Astrocyte (in vitro differentiated cells and primary cell): ENCODE results near the gene TAPBP. TPM values are rescaled to one million over a fixed set of nuclear protein-coding genes. Genes with fewer than 3 reads are reported as not detected.
A peak's percentile ranks its signal among the peaks of the same experiment; 100 is the strongest.
"Not testable (repeated sequence)": the region's sequence is repeated elsewhere in the genome, so short reads cannot be mapped to it uniquely, and the experiment has no call there.

Experiments
- DNase-seq: peaks from one replicate; pipeline ENCODE4 v3.0.0-alpha.2; 2010; ENCODE audit warnings: low read depth
- FAIRE-seq: peaks from 2 replicates; lab custom pipeline; 2011; peaks lifted over from hg19 to GRCh38; lab: Jason Lieb, UNC
- H2AFZ ChIP-seq: 2 replicates; pipeline ENCODE4 v1.6.0; 2012; ENCODE audit warnings: low read depth, low read length, inconsistent platforms
- H3K27ac ChIP-seq: 2 replicates; pipeline ENCODE4 v1.5.1; 2011; ENCODE audit warnings: low read depth, low read length, inconsistent platforms
- H3K27me3 ChIP-seq: 2 replicates; pipeline ENCODE4 v1.6.0; 2011; ENCODE audit warnings: low read length, inconsistent platforms; ENCODE audit not compliant: insufficient read depth
- H3K36me3 ChIP-seq: 2 replicates; pipeline ENCODE4 v1.5.1; 2011; ENCODE audit warnings: low read length, inconsistent platforms; ENCODE audit not compliant: insufficient read depth
- H3K4me1 ChIP-seq: 2 replicates; pipeline ENCODE4 v1.5.1; 2011; ENCODE audit warnings: low read length, inconsistent platforms; ENCODE audit not compliant: insufficient read depth
- H3K4me2 ChIP-seq: 2 replicates; pipeline ENCODE4 v1.6.0; 2012; ENCODE audit warnings: low read length, inconsistent platforms
- H3K4me3 ChIP-seq: 2 replicates; pipeline ENCODE4 v1.5.1; 2011; ENCODE audit warnings: low read depth, mild to moderate bottlenecking, low read length, inconsistent platforms; ENCODE audit not compliant: insufficient read depth
- H3K79me2 ChIP-seq: 2 replicates; pipeline ENCODE4 v1.6.0; 2012; ENCODE audit warnings: mild to moderate bottlenecking, low read length, inconsistent platforms; ENCODE audit not compliant: insufficient read depth
- H3K9ac ChIP-seq: 2 replicates; pipeline ENCODE4 v1.6.0; 2012; ENCODE audit warnings: mild to moderate bottlenecking, low read length, inconsistent platforms
- H3K9me3 ChIP-seq: 2 replicates; pipeline ENCODE4 v1.5.1; 2012; ENCODE audit warnings: low read depth, mild to moderate bottlenecking, low read length, inconsistent platforms; ENCODE audit not compliant: insufficient read depth
- H4K20me1 ChIP-seq: 2 replicates; pipeline ENCODE4 v1.6.0; 2012; ENCODE audit warnings: low read length, inconsistent platforms; ENCODE audit not compliant: insufficient read depth
- H3K27ac Mint-ChIP-seq: one replicate; pipeline ENCODE4 v1.8.0; 2021; ENCODE audit warnings: mild to moderate bottlenecking, mixed read lengths; ENCODE audit not compliant: unreplicated experiment
- H3K27me3 Mint-ChIP-seq: one replicate; pipeline ENCODE4 v1.8.0; 2021; ENCODE audit warnings: low read depth, mixed read lengths; ENCODE audit not compliant: unreplicated experiment
- H3K36me3 Mint-ChIP-seq: one replicate; pipeline ENCODE4 v1.8.0; 2021; ENCODE audit warnings: low read depth, mixed read lengths; ENCODE audit not compliant: unreplicated experiment
- H3K4me1 Mint-ChIP-seq: one replicate; pipeline ENCODE4 v1.8.0; 2021; ENCODE audit warnings: low read depth, mixed read lengths; ENCODE audit not compliant: unreplicated experiment
- H3K4me3 Mint-ChIP-seq: one replicate; pipeline ENCODE4 v1.8.0; 2021; ENCODE audit warnings: mild to moderate bottlenecking, moderate library complexity, mixed read lengths; ENCODE audit not compliant: unreplicated experiment
- H3K9me3 Mint-ChIP-seq: one replicate; pipeline ENCODE4 v1.8.0; 2021; ENCODE audit warnings: mild to moderate bottlenecking, mixed read lengths; ENCODE audit not compliant: unreplicated experiment
- CTCF ChIP-seq: IDR thresholded peaks from 2 replicates; pipeline ENCODE4 v1.5.1; 2011; ENCODE audit warnings: low read depth, mild to moderate bottlenecking, inconsistent platforms, low read length, moderate library complexity; ENCODE audit not compliant: insufficient read depth
- EZH2 ChIP-seq: IDR thresholded peaks from 2 replicates; pipeline ENCODE4 v1.6.1; 2012; ENCODE audit warnings: mild to moderate bottlenecking, low read length, inconsistent platforms; ENCODE audit not compliant: insufficient read depth
- total RNA-seq: library from RNA; stranded (reverse); gene quantifications from 2 replicates; pipeline ENCODE4 v1.2.1, GENCODE V29; 2021

Gene TAPBP
- total RNA-seq, 1 donor from 2014 or later, result 128 TPM

GRCh38 chr6:33356295-33356694 is 42.4 kb upstream of the TAPBP start:
- peaks cover 19% of the 10 kb centered on the region for H3K27me3 Mint-ChIP-seq
- Histone ChIP-seq H4K20me1 (no peaks in the 10 kb centered on the region), H3K4me3 (no peak overlapping the region), H3K4me2 (no peak overlapping the region), H3K27me3 (peaks cover 20% of the 10 kb centered on the region), H3K79me2 (no peaks in the 10 kb centered on the region), H3K9ac (no peak overlapping the region), H2AFZ (no peak overlapping the region), H3K9me3 (no peaks in the 10 kb centered on the region), H3K27ac (no peak overlapping the region), H3K4me1 (no peaks in the 10 kb centered on the region), H3K36me3 (no peaks in the 10 kb centered on the region)
- H3K27ac Mint-ChIP-seq, result no peak overlapping the region
- H3K9me3 Mint-ChIP-seq, result peaks cover 7% of the 10 kb centered on the region
- no peak overlapping the region for H3K4me3 Mint-ChIP-seq
- no peak for DNase-seq
- H3K4me1 Mint-ChIP-seq, result peaks cover 1% of the 10 kb centered on the region
- TF ChIP-seq CTCF, result no peak
- no peak for TF ChIP-seq EZH2
- FAIRE-seq, result no peak
- peaks cover 2% of the 10 kb centered on the region for H3K36me3 Mint-ChIP-seq

GRCh38 chr6:33355860-33356259 is 42.0 kb upstream of the TAPBP start:
- H3K27me3 ChIP-seq, result peaks cover 20% of the 10 kb centered on the region
- H3K27ac ChIP-seq, DNase-seq, H3K9me3 Mint-ChIP-seq, H3K4me1 Mint-ChIP-seq, H3K79me2 ChIP-seq, FAIRE-seq, H3K4me2 ChIP-seq, H3K4me3 Mint-ChIP-seq, H3K4me1 ChIP-seq, H3K9ac ChIP-seq, H3K9me3 ChIP-seq, H3K4me3 ChIP-seq, H4K20me1 ChIP-seq, H2AFZ ChIP-seq, H3K27ac Mint-ChIP-seq, H3K36me3 ChIP-seq, H3K36me3 Mint-ChIP-seq: not testable (repeated sequence)
- peaks cover 19% of the 10 kb centered on the region for H3K27me3 Mint-ChIP-seq

- Histone ChIP-seq H4K20me1 (no peaks in the 10 kb centered on the region), H3K27ac (no peak overlapping the region), H3K36me3 (no peaks in the 10 kb centered on the region), H3K9me3 (no peaks in the 10 kb centered on the region), H3K4me3 (no peak overlapping the region), H2AFZ (no peak overlapping the region), H3K4me1 (no peaks in the 10 kb centered on the region), H3K4me2 (no peak overlapping the region), H3K79me2 (no peaks in the 10 kb centered on the region), H3K27me3 (peaks cover 9% of the 10 kb centered on the region), H3K9ac (no peak overlapping the region)
- Mint-ChIP-seq H3K27ac (no peak overlapping the region), H3K27me3 (peaks cover 32% of the 10 kb centered on the region), H3K4me1 (peaks cover 12% of the 10 kb centered on the region), H3K36me3 (peaks cover 1% of the 10 kb centered on the region), H3K9me3 (no peaks in the 10 kb centered on the region), H3K4me3 (peak overlapping the region; percentile 14)
- TF ChIP-seq EZH2, result no peak
- no peak for TF ChIP-seq CTCF
- DNase-seq (no peak), FAIRE-seq (no peak)
These were observed 33.9 kb upstream of the TAPBP start for GRCh38 chr6:33347816-33348215.

- not testable (repeated sequence) for H3K9ac ChIP-seq, H3K4me3 ChIP-seq, H3K4me2 ChIP-seq, H2AFZ ChIP-seq, H3K4me1 ChIP-seq, H3K27me3 ChIP-seq, H3K27ac ChIP-seq, H3K4me3 Mint-ChIP-seq, H3K27ac Mint-ChIP-seq, H3K9me3 ChIP-seq, H3K9me3 Mint-ChIP-seq, H3K79me2 ChIP-seq, H4K20me1 ChIP-seq, H3K36me3 ChIP-seq, FAIRE-seq, H3K36me3 Mint-ChIP-seq
- H3K4me1 Mint-ChIP-seq, result peaks cover 12% of the 10 kb centered on the region
- peak; percentile 32 for DNase-seq
- H3K27me3 Mint-ChIP-seq, result peaks cover 29% of the 10 kb centered on the region
These were observed 33.1 kb upstream of the TAPBP start for GRCh38 chr6:33346972-33347371.
